HL-60 (cell line): Measurements from ENCODE around the gene C14orf132.
"Not testable (repeated sequence)": the region's sequence is repeated elsewhere in the genome, so short reads cannot be mapped to it uniquely, and the experiment has no call there.

ENCODE experiments used
- DNase-seq, 2 experiments: peaks; one replicate each; pipeline ENCODE4 v3.0.0-alpha.2; 2010 to 2020; ENCODE audit warnings: low read depth in 1 of 2, low spot score in 1 of 2
- H3K27ac ChIP-seq: fragments of 250-450 bp; sonication (Bioruptor Pico); replicated peaks from 2 replicates; pipeline ENCODE4 v1.5.1; 2020; ENCODE audit warnings: mild to moderate bottlenecking, moderate library complexity
- H3K27me3 ChIP-seq: fragments of 250-450 bp; sonication (Bioruptor Pico); 2 replicates; pipeline ENCODE4 v1.5.1; 2021; ENCODE audit warnings: mild to moderate bottlenecking, moderate library complexity; ENCODE audit not compliant: insufficient read depth, poor library complexity, severe bottlenecking
- H3K4me3 ChIP-seq: replicated peaks from 2 replicates; pipeline ENCODE4 v1.5.1; 2011; ENCODE audit warnings: mild to moderate bottlenecking, control low read depth, low read length; ENCODE audit not compliant: insufficient read depth
- GABPA ChIP-seq: IDR thresholded peaks from 2 replicates; pipeline ENCODE4 v1.6.1; 2012; ENCODE audit warnings: low read depth
- POLR2AphosphoS5 ChIP-seq: IDR thresholded peaks from 2 replicates; pipeline ENCODE4 v1.6.1; 2012; ENCODE audit warnings: low read depth
- SPI1 ChIP-seq: IDR thresholded peaks from 2 replicates; pipeline ENCODE4 v1.6.1; 2012; ENCODE audit warnings: low read depth, mild to moderate bottlenecking, borderline replicate concordance
- TF ChIP-seq, protein P1 (sequence below): IDR thresholded peaks from one replicate; pipeline ENCODE4 v1.5.1; 2011; ENCODE audit warnings: low read length, control low read depth, inconsistent platforms; ENCODE audit not compliant: insufficient read depth
- TF ChIP-seq, protein P2 (sequence below): IDR thresholded peaks from 2 replicates; pipeline ENCODE4 v1.6.1; 2012; ENCODE audit warnings: low read depth; ENCODE audit not compliant: insufficient replicate concordance

C14orf132 gene

DNA sequence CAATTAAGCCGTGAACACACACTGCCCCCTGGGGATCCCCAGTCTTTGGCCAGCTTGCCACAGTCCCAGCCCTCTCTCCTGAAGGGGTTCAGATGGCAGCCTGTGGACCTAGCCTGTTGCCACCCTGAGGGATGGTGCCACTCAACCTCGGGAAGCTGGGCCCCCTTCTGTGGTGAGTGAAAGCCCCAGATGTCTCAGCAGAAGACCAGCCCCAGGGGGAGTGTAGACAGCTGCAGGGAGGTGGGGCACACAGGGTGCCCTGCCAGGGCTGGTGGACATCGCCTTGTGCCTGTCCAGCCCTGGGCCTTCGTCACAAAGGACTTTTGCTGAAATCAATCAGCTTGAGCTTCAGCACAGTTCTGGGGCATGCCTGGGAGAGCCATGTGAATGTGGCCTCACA, 32.4 kb downstream of the C14orf132 start:
- TF ChIP-seq, protein P1, sequence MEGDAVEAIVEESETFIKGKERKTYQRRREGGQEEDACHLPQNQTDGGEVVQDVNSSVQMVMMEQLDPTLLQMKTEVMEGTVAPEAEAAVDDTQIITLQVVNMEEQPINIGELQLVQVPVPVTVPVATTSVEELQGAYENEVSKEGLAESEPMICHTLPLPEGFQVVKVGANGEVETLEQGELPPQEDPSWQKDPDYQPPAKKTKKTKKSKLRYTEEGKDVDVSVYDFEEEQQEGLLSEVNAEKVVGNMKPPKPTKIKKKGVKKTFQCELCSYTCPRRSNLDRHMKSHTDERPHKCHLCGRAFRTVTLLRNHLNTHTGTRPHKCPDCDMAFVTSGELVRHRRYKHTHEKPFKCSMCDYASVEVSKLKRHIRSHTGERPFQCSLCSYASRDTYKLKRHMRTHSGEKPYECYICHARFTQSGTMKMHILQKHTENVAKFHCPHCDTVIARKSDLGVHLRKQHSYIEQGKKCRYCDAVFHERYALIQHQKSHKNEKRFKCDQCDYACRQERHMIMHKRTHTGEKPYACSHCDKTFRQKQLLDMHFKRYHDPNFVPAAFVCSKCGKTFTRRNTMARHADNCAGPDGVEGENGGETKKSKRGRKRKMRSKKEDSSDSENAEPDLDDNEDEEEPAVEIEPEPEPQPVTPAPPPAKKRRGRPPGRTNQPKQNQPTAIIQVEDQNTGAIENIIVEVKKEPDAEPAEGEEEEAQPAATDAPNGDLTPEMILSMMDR, result no peak
- TF ChIP-seq, protein P2, sequence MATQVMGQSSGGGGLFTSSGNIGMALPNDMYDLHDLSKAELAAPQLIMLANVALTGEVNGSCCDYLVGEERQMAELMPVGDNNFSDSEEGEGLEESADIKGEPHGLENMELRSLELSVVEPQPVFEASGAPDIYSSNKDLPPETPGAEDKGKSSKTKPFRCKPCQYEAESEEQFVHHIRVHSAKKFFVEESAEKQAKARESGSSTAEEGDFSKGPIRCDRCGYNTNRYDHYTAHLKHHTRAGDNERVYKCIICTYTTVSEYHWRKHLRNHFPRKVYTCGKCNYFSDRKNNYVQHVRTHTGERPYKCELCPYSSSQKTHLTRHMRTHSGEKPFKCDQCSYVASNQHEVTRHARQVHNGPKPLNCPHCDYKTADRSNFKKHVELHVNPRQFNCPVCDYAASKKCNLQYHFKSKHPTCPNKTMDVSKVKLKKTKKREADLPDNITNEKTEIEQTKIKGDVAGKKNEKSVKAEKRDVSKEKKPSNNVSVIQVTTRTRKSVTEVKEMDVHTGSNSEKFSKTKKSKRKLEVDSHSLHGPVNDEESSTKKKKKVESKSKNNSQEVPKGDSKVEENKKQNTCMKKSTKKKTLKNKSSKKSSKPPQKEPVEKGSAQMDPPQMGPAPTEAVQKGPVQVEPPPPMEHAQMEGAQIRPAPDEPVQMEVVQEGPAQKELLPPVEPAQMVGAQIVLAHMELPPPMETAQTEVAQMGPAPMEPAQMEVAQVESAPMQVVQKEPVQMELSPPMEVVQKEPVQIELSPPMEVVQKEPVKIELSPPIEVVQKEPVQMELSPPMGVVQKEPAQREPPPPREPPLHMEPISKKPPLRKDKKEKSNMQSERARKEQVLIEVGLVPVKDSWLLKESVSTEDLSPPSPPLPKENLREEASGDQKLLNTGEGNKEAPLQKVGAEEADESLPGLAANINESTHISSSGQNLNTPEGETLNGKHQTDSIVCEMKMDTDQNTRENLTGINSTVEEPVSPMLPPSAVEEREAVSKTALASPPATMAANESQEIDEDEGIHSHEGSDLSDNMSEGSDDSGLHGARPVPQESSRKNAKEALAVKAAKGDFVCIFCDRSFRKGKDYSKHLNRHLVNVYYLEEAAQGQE, result no peak
- TF ChIP-seq POLR2AphosphoS5, result no peak
- no peak for TF ChIP-seq SPI1
- no peak for TF ChIP-seq GABPA
- no peak overlapping the region for H3K4me3 ChIP-seq
- H3K27me3 ChIP-seq, result peaks cover 2% of the 10 kb centered on the region
- H3K27ac ChIP-seq, result no peak overlapping the region
- DNase-seq, result no peak

DNA sequence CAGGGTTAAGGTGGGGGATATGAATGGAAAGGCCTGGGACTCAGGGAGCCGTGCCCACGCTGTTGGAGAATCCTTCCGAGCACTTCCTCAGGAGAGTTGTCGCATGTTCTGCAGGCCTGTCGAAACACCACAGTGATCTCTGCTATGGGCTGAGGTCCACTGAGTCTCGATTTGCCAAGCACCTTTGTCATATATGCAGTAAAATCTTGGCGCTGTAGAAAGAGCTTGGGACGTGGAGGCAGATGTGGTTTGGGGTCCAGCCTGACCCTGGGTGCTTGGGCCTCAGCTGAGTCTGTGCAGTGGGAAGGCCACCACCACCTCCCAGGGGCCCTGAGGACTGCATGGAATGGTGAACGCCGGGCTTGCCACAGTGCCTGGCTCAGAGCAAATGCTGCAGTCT, 32.9 kb downstream of the C14orf132 start:
- peaks cover 2% of the 10 kb centered on the region for H3K27me3 ChIP-seq
- H3K4me3 ChIP-seq, result no peak overlapping the region
- no peak for DNase-seq
- TF ChIP-seq, protein P1, result no peak
- TF ChIP-seq SPI1 (no peak), POLR2AphosphoS5 (no peak), GABPA (no peak)
- TF ChIP-seq, protein P2, result no peak
- H3K27ac ChIP-seq, result no peak overlapping the region

DNA sequence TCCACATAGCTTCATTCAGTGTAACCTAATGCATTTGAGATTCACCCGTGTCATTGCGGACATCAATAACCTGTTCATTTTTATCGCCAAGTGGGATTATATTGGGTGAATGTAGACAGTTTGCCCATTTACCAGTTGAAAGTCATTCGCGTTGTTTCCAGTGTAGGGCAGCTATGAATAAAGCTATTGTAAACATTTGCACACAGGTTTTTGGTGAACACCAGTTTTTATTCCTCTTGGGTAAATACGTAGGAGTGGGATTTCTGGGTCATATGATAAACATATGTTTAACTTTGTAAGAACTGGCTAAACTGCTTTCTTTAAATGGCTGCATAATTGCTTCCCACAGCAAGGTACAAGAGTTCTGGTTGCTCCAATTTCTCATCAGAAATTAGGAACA, 33.6 kb downstream of the C14orf132 start:
- peaks cover 2% of the 10 kb centered on the region for H3K27me3 ChIP-seq
- TF ChIP-seq, protein P1, result no peak
- TF ChIP-seq, protein P2, result no peak
- TF ChIP-seq POLR2AphosphoS5 (no peak), GABPA (no peak), SPI1 (no peak)
- H3K4me3 ChIP-seq, result no peak overlapping the region
- no peak for DNase-seq
- H3K27ac ChIP-seq, result no peak overlapping the region

DNA sequence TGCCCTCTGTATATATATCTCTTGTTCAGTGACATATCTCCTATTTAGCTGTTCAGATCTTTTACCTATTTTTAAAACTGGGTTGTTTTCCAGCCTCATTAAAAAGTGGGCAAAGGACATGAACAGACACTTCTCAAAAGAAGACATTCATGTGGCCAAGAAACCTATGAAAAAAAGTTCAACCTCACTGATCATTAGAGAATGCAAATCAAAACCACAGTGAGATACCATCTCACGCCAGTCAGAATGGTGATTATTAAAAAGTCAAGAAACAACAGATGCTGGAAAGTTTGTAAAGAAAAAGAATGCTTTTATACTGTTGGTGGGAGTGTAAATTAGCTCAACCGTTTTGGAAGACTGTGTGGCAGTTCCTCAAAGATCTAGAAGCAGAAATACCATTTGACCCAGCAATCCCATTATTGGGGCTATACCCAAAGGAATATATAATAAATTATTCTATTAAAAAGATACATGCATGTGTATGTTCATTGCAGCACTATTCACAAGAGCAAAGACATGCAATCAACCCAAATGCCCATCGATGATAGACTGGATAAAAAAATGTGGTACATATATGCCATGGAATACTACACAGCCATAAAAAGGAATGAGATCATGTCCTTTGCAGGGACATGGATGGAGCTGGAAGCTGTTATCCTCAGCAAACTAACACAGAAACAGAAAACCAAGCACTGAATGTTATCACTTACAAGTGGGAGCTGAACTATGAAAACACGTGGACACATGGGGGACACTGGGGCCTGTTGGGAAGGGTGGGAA, 34.3 kb downstream of the C14orf132 start:
- DNase-seq, H3K27me3 ChIP-seq, H3K27ac ChIP-seq, H3K4me3 ChIP-seq: not testable (repeated sequence)
